K562 (cell line): ENCODE measurements around the gene ITGAL. TPM values are rescaled to one million over a fixed set of nuclear protein-coding genes. Genes with fewer than 3 reads are reported as not detected.
A peak's percentile ranks its signal among the peaks of the same experiment; 100 is the strongest.

Experiments
- CBX8 ChIP-seq: fragments of 200-600 bp; sonication (generic); IDR thresholded peaks from 2 replicates; pipeline ENCODE4 v1.6.1; 2012; ENCODE audit warnings: borderline replicate concordance, mixed run types, low read depth, mild to moderate bottlenecking, moderate library complexity, mixed read lengths, low read length, control low read depth, inconsistent platforms; ENCODE audit not compliant: poor library complexity, severe bottlenecking; ENCODE audit errors: extremely low read depth
- COPS2 ChIP-seq: fragments of 450-650 bp; conservative IDR thresholded peaks from 2 replicates; pipeline ENCODE4 v1.6.1; 2016; ENCODE audit warnings: mild to moderate bottlenecking, moderate library complexity
- ETV5 ChIP-seq: sonication (generic); formaldehyde crosslinking; IDR thresholded peaks from 2 replicates; pipeline ENCODE4 v1.4.0; 2020; ENCODE audit warnings: low read depth, mild to moderate bottlenecking, missing genetic modification reagents
- FOXK2 ChIP-seq, 2 experiments: fragments of 450-650 bp; IDR thresholded peaks in 1 of 2; conservative IDR thresholded peaks in 1 of 2; 2 replicates each; pipeline ENCODE4 v1.6.1; 2016; ENCODE audit warnings: low read depth in 2 of 2, mild to moderate bottlenecking in 1 of 2
- HMG20B ChIP-seq: fragments of 250-450 bp; sonication (Bioruptor Pico); IDR thresholded peaks from 2 replicates; pipeline ENCODE4 v1.5.0; 2021; ENCODE audit warnings: mild to moderate bottlenecking
- ILK ChIP-seq: fragments of 450-650 bp; IDR thresholded peaks from 2 replicates; pipeline ENCODE4 v1.6.1; 2016; ENCODE audit warnings: missing genetic modification characterization, low read depth, mild to moderate bottlenecking, missing compliant biosample characterization, moderate library complexity, borderline replicate concordance
- JUND ChIP-seq, 2 experiments: IDR thresholded peaks; 2 replicates in 1 of 2; 3 replicates in 1 of 2; pipeline ENCODE4 v1.6.1; 2011; ENCODE audit warnings: borderline replicate concordance in 2 of 2, low read depth in 2 of 2, low read length in 2 of 2, improper control_type of control experiment in 1 of 2, missing biosample characterization in 1 of 2, missing genetic modification characterization in 1 of 2, missing genetic modification reagents in 1 of 2
- KLF6 ChIP-seq: fragments of 250-450 bp; sonication (Bioruptor Pico); IDR thresholded peaks from 2 replicates; pipeline ENCODE4 v1.4.0; 2020; ENCODE audit warnings: mild to moderate bottlenecking, moderate library complexity, borderline replicate concordance
- MIER1 ChIP-seq: fragments of 450-650 bp; IDR thresholded peaks from 2 replicates; pipeline ENCODE4 v1.6.1; 2016; ENCODE audit warnings: antibody characterized with exemption, mild to moderate bottlenecking, low read depth
- SMARCA4 ChIP-seq: fragments of 450-650 bp; IDR thresholded peaks from 2 replicates; pipeline ENCODE4 v1.6.1; 2016
- SMARCA5 ChIP-seq: fragments of 450-650 bp; IDR thresholded peaks from 2 replicates; pipeline ENCODE4 v1.6.1; 2016
- TARDBP ChIP-seq: fragments of 450-650 bp; IDR thresholded peaks from 2 replicates; pipeline ENCODE4 v1.6.1; 2016
- ZNF79 ChIP-seq: fragments of 250-450 bp; sonication (Bioruptor Pico); IDR thresholded peaks from 2 replicates; pipeline ENCODE4 v1.4.0; 2020; ENCODE audit warnings: low read depth, mild to moderate bottlenecking, moderate library complexity
- polyA plus RNA-seq, 8 experiments: library from polyadenylated mRNA; depleted of rRNA in 4 of 8; stranded (reverse) in 5 of 8; unstranded in 3 of 8; fragments of >200 nt; fragmentation: Nextera tagmentation in 2 of 8; fragmentation: Illumina TruSeq in 1 of 8; extraction: Ambion mirVana in 2 of 8; extraction: Trizol in 1 of 8; gene quantifications; 2 replicates each; pipeline versions ENCODE4 v1.2.1 to v1.2.3, GENCODE V29; 2011 to 2014; ENCODE audit warnings: inconsistent platforms in 1 of 8, missing spikeins in 1 of 8
- total RNA-seq, 7 experiments: library from RNA; depleted of rRNA in 6 of 7; stranded (reverse); fragments of >200 nt in 6 of 7; fragmentation: Illumina TruSeq in 2 of 7; extraction: Trizol in 2 of 7; gene quantifications; 2 replicates each; pipeline versions ENCODE4 v1.2.1 to v1.2.3, GENCODE V29; 2011 to 2021; ENCODE audit warnings: low replicate concordance in 1 of 7
- TF ChIP-seq, protein P1 (sequence below), 3 experiments: fragments of 200-800 bp in 1 of 3; fragments of 250-450 bp in 1 of 3; fragments of 450-650 bp in 1 of 3; sonication (Bioruptor Pico) in 1 of 3; sonication (Bioruptor generic) in 1 of 3; formaldehyde crosslinking in 1 of 3; IDR thresholded peaks; 2 replicates each; pipeline versions ENCODE4 v1.6.1 to v1.8.0; 2016 to 2022; ENCODE audit warnings: mild to moderate bottlenecking in 2 of 3, missing genetic modification characterization in 2 of 3, missing compliant biosample characterization in 1 of 3, moderate library complexity in 1 of 3
- TF ChIP-seq, protein P2 (sequence below): fragments of 450-650 bp; IDR thresholded peaks from 2 replicates; pipeline ENCODE4 v1.6.1; 2018; ENCODE audit not compliant: partially characterized antibody
- TF ChIP-seq, protein P3 (sequence below): fragments of 450-650 bp; formaldehyde crosslinking; IDR thresholded peaks from 2 replicates; pipeline ENCODE4 v1.4.0; 2022; ENCODE audit warnings: mild to moderate bottlenecking, moderate library complexity
- TF ChIP-seq, protein P4 (sequence below): fragments of 450-650 bp; IDR thresholded peaks from 2 replicates; pipeline ENCODE4 v1.6.1; 2016; ENCODE audit warnings: antibody characterized with exemption

Gene ITGAL
- total and polyA plus RNA-seq, 9 of the 15 experiments (the other 6 are each of a cell fraction or from before 2014, with no cell fraction given) = 0.01 to 0.53 TPM; not detected in 7

DNA sequence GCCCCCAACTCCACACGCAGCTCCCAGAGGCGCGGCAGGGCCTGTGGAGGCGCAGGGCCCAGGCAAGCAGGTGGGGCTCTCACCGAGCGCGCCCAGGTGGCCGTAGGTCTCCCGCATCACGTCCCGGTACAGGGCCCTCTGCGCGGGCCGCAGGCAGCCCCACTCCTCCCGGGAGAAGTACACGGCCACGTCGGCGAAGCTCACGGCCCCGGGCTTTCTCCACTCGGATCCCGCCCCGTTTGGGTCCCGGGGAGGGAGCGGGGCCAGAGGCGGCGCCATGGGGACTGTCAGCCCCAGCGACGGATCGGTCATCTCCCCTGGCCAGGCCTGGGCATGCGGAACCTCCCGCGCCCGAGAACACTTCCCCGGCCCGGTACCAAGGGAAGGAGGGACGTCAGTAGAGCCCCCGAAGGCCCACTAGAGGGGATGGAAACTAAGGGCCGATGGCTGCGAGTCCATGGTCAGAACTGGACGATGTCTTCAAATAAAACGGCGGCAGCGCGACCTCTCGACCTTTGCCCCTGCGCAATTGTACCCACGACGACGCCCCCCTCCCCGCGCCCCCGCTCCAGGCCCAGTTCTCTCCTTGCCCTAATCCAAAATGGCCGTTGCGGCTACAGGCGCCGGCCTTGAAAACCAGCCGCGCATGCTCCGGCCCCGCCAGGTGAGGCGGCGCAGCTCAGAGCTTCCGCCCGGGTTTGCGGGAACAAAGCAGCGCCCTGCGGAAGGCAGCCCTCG is 62.0 kb downstream of the ITGAL start, which contains the start of gene ZNF747 (continued):
- no peak for TF ChIP-seq CBX8
- TF ChIP-seq ETV5 = peak; percentile 65
- TF ChIP-seq MIER1 = no peak
- TF ChIP-seq, protein P1, sequence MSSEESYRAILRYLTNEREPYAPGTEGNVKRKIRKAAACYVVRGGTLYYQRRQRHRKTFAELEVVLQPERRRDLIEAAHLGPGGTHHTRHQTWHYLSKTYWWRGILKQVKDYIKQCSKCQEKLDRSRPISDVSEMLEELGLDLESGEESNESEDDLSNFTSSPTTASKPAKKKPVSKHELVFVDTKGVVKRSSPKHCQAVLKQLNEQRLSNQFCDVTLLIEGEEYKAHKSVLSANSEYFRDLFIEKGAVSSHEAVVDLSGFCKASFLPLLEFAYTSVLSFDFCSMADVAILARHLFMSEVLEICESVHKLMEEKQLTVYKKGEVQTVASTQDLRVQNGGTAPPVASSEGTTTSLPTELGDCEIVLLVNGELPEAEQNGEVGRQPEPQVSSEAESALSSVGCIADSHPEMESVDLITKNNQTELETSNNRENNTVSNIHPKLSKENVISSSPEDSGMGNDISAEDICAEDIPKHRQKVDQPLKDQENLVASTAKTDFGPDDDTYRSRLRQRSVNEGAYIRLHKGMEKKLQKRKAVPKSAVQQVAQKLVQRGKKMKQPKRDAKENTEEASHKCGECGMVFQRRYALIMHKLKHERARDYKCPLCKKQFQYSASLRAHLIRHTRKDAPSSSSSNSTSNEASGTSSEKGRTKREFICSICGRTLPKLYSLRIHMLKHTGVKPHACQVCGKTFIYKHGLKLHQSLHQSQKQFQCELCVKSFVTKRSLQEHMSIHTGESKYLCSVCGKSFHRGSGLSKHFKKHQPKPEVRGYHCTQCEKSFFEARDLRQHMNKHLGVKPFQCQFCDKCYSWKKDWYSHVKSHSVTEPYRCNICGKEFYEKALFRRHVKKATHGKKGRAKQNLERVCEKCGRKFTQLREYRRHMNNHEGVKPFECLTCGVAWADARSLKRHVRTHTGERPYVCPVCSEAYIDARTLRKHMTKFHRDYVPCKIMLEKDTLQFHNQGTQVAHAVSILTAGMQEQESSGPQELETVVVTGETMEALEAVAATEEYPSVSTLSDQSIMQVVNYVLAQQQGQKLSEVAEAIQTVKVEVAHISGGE (CRISPR knock-in tag; IDR thresholded peaks at IDR 0.05) = peak in 2 of 3 experiments; percentile 80 to 96; a peak in 4 of 6 replicates
- peak; percentile 41 for TF ChIP-seq JUND (IDR thresholded peaks at IDR 0.05; ENCODE audit: borderline replicate concordance, low read depth, low read length)
- TF ChIP-seq JUND (tag; IDR thresholded peaks at IDR 0.05; ENCODE audit: borderline replicate concordance, low read depth, low read length) = no peak
- no peak for TF ChIP-seq HMG20B
- TF ChIP-seq ILK (tag) = no peak
- TF ChIP-seq, protein P2, sequence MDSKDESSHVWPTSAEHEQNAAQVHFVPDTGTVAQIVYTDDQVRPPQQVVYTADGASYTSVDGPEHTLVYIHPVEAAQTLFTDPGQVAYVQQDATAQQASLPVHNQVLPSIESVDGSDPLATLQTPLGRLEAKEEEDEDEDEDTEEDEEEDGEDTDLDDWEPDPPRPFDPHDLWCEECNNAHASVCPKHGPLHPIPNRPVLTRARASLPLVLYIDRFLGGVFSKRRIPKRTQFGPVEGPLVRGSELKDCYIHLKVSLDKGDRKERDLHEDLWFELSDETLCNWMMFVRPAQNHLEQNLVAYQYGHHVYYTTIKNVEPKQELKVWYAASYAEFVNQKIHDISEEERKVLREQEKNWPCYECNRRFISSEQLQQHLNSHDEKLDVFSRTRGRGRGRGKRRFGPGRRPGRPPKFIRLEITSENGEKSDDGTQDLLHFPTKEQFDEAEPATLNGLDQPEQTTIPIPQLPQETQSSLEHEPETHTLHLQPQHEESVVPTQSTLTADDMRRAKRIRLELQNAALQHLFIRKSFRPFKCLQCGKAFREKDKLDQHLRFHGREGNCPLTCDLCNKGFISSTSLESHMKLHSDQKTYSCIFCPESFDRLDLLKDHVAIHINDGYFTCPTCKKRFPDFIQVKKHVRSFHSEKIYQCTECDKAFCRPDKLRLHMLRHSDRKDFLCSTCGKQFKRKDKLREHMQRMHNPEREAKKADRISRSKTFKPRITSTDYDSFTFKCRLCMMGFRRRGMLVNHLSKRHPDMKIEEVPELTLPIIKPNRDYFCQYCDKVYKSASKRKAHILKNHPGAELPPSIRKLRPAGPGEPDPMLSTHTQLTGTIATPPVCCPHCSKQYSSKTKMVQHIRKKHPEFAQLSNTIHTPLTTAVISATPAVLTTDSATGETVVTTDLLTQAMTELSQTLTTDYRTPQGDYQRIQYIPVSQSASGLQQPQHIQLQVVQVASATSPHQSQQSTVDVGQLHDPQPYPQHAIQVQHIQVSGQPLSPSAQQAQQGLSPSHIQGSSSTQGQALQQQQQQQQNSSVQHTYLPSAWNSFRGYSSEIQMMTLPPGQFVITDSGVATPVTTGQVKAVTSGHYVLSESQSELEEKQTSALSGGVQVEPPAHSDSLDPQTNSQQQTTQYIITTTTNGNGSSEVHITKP = peak; percentile 44
- no peak for TF ChIP-seq SMARCA4
- TF ChIP-seq, protein P3, sequence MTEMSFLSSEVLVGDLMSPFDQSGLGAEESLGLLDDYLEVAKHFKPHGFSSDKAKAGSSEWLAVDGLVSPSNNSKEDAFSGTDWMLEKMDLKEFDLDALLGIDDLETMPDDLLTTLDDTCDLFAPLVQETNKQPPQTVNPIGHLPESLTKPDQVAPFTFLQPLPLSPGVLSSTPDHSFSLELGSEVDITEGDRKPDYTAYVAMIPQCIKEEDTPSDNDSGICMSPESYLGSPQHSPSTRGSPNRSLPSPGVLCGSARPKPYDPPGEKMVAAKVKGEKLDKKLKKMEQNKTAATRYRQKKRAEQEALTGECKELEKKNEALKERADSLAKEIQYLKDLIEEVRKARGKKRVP = no peak
- no peak; the same call in 1 of the 2 replicates for TF ChIP-seq TARDBP
- TF ChIP-seq, protein P4, sequence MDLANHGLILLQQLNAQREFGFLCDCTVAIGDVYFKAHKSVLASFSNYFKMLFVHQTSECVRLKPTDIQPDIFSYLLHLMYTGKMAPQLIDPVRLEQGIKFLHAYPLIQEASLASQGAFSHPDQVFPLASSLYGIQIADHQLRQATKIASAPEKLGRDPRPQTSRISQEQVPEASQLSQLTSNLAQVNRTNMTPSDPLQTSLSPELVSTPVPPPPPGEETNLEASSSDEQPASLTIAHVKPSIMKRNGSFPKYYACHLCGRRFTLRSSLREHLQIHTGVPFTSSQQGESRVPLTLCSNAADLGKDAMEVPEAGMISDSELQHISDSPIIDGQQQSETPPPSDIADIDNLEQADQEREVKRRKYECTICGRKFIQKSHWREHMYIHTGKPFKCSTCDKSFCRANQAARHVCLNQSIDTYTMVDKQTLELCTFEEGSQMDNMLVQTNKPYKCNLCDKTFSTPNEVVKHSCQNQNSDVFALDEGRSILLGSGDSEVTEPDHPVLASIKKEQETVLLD = peak; percentile 94
- peak; percentile 81; the same call in 1 of the 2 replicates for TF ChIP-seq KLF6 (CRISPR knock-in tag)
- TF ChIP-seq COPS2 = no peak
- no peak for TF ChIP-seq FOXK2 (conservative IDR thresholded peaks at IDR 0.05 in 1 of 2, IDR thresholded peaks at IDR 0.05 in 1 of 2; ENCODE audit: low read depth in 2 of 2)
- no peak for TF ChIP-seq SMARCA5
- no peak for TF ChIP-seq ZNF79
